ENCODE results near the gene STAMBP.
"Not testable (repeated sequence)": the region's sequence is repeated elsewhere in the genome, so short reads cannot be mapped to it uniquely, and the experiment has no call there.

STAMBP gene

DNA sequence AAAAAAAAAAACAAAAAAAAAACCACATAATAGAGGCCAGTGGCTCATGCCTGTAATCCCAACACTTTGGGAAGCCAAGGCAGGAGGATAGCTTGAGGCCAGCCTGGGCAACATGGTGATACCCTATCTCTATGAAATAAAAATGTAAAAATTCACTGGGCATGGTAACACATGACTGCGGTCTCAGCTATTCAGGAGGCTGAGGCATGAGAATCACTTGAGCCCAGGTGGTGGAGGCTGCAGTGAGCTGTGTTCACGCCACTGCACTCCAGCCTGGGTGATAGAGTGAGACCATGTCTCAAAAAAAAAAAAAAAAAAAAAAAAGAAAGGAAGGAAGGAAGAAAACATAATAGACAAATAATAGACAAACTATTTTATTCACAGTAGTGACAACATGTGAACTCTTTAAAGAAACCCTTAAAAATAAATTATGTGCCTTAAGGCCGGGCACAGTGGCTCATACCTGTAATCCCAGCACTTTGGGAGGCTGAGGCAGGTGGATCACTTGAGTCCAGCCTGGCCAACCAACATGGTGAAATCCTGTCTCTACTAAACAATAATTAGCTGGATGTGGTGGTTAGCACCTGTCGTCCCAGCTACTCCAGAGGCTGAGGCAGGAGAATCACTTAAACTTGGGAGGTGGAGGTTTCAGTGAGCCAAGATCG is 75.3 kb downstream of the STAMBP start:
- in situ Hi-C loops (cut with MboI; ENCODE audit: low sequenced_read_pairs), result not testable (repeated sequence)

DNA sequence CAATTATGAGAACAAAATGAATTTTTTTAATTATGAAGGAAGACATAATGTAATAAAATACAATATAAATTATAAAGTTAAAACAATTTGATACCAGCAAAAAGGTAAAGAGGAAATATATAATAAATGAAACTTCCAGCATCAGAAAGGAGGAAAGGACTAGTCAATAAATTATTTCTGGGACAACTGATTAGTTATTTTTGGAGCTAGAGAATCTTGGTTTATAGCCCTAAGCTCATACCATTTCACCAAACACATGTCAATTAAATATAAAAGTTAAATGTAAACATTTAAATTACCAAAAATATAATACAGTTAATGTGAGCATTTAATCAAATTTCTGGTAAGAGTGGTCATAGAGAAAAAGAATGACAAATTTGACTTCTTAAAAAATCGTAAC is 76.2 kb downstream of the STAMBP start:
- in situ Hi-C loops (cut with MboI; ENCODE audit: low sequenced_read_pairs), result no loop called here

DNA sequence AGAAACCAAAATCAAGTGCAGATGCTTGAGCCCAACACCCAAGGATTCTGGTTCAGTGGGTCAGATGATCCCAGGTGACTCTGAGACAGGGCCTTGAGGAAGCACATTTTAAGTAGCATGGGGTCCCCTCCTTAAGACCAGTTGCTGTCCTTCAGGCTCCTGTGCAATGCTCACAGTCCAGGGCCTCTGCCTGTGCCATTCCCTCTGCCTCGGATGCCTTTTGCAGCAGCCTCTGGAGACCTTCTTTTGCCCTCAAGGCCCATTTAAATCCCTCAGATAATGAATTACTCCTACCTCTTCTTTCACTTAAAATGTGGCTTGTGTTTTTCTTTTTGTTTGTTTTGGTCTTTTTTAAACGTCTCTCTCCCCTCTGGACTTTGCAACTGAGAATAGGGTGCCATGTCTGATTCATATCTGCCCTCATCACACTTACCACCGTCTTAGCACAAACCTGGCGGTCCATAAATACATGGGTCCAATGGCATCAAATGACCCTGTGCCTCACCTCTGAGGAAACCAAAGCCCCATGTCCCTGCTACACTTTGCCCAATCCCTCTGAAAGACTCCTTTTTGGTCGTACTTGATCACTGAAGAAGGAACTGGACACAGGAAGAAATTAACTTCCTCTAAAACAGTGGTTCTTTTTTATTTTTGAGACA is 78.2 kb downstream of the STAMBP start:
- in situ Hi-C loops (cut with MboI; ENCODE audit: low sequenced_read_pairs), result no loop called here

DNA sequence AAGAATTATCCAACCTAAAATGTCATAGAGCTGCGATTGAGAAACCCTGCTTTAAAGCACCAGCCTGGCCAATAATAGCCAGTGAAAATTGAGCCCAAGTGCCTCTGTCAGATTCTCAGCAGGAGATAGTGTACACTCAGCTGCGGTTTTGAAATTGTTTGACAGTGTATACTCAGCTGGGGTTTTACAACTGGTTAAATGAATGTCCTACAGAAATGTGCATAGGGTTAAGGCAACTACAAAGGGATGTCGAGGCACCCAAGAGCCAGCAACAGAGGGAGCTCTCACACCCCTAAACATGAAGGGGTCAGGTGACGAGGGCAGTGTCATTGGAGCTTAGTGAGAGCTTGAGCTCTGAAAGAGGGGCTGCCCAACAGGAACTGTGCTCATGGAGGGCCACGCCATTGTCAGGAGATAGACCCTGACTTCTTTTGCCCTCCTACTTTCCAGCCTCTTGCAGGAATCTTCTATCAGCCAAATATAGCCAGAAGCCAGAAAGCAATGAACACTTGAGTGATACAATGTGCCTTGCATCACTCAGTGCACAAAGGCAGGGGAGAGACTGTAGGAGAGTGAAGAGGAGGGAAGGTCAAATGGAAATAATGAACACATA is 79.2 kb downstream of the STAMBP start:
- in situ Hi-C loops (cut with MboI; ENCODE audit: low sequenced_read_pairs), result no loop called here

DNA sequence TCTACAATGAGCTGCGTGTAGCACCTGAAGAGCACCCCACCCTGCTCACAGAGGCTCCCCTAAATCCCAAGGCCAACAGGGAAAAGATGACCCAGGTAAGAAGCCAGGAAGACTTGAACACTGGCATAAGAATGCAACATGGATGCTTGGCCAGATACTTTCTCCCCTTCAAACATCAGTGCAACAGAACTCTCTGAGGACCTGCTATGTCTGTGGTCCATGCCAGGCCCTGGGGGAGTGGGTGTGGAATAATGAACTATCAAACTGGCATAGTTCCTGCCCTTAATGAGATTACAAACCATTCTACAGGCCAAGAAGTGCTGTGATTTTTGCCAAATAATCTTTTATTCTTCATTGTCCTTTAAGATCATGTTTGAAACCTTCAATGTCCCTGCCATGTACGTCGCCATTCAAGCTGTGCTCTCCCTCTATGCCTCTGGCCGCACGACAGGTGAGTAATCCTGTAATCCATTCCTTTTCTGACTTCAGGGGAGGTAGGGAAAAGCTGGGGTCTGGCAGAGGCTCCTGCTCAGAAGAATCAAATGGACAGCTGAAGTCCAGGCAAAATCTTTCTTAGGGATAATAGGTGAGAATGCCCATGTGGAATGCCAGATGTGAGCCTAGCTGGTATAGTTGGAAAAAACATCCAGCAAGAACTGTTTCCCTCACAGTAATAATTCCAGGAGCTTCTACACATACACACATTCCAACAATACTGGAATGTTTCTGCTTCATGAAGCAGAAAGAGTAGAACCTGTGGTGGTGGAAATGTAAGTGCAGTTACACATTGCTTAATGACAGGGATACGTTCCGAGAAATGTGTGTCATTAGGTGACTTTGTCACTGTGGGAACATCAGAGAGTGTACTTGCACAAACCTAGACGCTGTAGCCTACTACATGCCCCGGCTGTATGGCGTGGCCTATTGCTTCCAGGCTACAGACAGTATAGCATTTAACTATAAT is 80.2 kb downstream of the STAMBP start:
- in situ Hi-C loops (cut with MboI; ENCODE audit: low sequenced_read_pairs), result no loop called here

DNA sequence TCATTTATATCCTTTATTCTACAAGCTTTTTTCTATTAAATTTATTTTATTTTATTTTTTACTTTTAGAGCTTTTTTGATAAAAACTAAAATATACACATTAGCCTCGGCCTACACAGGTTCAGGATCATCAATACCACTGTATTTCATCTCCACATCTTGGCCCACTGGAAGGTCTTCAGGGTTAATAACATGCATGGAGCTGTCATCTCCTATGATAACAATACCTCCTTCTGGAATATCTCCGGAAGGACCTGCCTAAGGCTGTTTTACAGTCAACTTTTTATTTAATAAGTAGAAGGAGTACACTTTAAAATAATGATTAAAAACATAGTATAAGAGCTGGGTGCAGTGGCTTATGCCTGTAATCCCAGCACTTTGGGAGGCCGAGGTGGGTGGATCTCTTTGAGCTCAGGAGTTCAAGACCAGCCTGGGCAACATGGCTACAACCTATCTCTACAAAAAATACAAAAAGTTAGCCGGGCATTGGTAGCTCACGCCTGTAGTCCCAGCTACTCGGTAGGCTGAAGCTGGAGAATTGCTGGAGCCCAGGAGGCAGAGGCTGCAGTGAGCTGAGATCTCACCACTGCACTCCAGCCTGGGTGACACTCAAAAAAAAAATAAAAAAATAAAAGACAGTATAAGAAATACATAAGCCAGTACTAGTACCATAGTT is 82.2 kb downstream of the STAMBP start:
- in situ Hi-C loops (cut with MboI; ENCODE audit: low sequenced_read_pairs), result no loop called here

DNA sequence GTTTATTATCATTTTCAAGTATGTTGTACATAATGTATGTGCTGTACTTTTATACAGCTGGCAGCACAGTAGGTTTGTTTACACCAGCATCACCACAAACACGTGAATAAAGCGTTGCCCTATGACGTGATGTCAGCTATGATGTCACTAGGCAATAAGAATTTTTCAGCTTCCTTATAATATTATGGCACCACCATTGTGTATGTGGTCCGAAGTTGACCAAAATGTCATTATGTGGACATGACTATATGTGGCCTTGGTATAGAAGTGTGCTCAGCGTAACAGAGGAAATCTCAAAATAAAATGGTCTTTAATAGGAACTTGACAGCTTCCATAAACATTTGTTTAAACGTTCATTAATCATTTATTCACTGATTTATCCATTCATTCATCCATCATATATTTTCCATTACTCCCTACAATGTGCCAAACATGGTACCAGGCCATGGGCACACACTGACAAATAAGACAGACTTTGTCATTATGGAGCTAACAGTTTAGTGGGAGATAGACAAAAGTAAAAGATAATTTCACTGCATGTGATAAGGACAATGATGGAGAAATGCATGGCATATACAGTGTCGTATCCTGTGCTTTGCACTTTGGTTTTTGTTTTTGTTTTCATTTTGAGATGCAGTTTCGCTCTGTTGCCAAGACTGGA is 82.9 kb downstream of the STAMBP start:
- in situ Hi-C loops (cut with MboI; ENCODE audit: low sequenced_read_pairs), result no loop called here

DNA sequence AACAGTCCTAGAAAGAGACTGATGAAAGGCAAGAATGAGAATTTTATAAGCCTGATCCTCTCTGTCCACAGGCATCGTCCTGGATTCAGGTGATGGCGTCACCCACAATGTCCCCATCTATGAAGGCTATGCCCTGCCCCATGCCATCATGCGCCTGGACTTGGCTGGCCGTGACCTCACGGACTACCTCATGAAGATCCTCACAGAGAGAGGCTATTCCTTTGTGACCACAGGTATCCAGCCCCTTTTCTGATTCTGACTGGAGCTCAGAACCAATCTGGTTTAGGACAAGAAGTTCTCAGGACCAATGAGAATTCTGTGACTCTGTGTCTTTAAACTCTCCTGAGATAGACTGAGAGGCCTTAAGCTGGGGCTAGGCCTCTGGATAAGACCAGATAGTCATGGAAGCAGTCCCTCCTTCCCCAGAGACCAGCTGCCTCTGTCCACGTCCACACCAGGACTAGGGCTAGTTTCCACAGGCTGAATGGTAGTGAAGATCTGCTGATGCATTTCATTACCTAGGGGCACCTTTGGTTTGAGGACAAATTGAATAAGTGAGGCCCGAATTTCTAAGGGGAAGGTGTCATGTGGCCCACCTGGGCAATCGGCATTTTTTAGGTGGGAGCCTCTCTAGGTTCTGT is 84.8 kb downstream of the STAMBP start:
- in situ Hi-C loops (cut with MboI; ENCODE audit: low sequenced_read_pairs), result no loop called here

DNA sequence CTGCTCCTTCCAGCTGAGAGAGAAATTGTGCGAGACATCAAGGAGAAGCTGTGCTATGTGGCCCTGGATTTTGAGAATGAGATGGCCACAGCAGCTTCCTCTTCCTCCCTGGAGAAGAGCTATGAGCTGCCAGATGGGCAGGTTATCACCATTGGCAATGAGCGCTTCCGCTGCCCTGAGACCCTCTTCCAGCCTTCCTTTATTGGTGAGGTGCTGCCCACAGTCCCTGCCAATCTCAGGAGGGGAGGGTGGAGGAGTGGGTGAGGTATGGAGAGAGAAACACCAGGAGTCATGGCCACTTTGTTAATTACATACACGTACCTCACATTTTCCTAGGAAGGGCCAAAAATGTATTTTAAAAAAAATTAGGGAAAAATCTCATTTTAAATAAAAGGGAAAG is 85.9 kb downstream of the STAMBP start:
- in situ Hi-C loops (cut with MboI; ENCODE audit: low sequenced_read_pairs), result no loop called here

DNA sequence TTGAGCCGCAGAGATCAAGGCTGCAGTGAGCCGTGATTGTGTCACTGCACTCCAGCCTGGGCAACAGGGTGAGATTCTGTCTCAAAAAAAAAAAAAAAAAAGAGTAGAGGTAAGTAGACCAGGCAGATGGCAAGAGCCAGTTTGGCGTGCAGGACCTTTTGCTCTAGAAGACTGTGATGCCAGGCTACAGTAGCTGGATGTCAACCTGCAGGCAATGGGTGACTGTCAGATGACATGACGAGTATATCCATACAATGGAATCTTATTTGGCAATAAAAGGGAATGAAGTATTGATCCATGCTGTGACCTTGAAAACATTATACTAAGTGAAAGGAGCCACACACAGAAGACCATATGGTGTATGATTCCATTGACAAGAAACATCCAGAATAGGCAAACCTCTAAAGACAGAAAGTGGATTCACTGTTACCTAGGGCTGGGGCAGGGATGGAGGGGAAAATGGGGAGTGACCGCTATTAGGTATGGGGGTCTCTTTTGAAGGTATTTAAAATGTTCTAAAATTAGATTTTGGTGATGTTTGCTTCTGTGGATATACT is 86.8 kb downstream of the STAMBP start:
- in situ Hi-C loops (cut with MboI; ENCODE audit: low sequenced_read_pairs), result no loop called here

DNA sequence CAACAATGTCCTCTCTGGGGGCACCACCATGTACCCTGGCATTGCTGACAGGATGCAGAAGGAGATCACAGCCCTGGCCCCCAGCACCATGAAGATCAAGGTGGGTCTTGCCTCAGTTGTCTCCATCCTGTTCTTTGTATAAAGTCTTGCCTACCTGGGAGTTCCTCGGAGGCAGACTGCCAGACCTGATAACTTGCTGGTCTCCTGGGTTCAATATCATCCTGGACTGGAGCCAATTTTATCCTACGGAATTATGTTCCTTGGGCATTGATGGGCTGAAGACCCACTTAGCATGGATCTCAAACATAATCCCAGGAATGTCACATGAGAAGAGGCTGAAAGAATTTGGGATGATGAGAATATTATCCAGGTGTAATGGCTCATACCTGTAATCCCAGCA is 87.9 kb downstream of the STAMBP start:
- in situ Hi-C loops (cut with MboI; ENCODE audit: low sequenced_read_pairs), result no loop called here

DNA sequence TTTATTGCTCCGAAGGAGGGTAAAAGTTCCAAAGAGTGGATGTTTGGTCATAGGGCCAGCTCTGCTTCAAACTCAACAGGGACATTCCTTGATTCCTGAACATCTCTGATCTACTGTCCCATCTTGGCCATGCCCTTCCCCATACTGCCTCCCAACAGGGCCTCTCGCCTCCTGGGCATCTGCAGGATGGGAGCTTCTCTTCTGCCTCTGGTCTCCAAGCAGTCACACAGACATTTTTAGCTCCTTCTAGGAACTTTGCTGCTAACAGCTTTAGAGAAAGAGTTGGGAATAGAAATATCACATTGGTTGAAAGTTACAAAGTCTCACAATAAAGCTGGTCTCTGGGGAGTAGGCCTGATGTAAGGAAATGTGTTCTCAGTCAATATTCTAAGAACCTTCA is 88.5 kb downstream of the STAMBP start:
- in situ Hi-C loops (cut with MboI; ENCODE audit: low sequenced_read_pairs), result no loop called here

DNA sequence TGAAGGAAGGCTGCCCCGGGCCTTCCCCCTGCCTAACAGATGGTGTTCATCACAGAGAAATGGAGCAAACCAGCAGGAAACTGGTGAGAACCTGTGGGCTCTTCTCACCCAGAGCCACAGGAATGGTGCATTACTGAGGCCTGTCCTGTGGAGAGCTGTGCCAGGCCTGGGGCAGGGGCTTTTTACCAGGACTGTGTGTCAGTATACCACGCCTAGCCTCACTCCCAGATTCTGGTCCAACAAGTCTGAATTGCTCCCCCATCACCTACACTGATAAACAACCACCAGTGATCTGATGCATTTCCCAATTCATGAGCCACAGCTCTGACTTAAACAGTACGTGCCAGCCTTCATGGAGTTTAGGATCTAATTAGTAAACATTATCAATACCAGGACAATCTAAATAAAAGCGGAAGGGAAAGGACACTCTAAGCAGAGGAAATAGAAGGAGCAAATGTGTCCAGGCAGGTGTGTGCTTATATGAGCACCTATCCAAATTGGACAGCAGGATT is 89.0 kb downstream of the STAMBP start:
- in situ Hi-C loops (cut with MboI; ENCODE audit: low sequenced_read_pairs), result no loop called here

DNA sequence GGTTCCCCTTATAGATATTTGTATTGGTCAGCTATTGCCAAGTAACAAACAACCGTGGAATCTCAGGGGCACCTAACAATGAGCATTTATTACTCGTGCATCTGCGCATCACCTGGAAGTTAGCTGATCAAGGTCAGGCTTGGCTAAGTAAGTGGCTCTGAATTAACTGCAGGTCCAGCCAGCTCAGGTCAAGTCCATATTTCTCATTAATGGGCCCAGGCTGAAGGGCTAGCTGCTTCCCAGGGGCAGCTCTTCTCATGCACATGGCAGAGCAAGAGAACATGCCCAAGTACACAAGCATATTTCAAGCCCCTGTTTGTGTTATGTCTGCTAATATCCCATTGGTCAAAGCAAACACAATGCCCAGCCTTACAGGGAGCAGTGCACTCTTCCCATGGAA is 90.1 kb downstream of the STAMBP start:
- in situ Hi-C loops (cut with MboI; ENCODE audit: low sequenced_read_pairs), result no loop called here

DNA sequence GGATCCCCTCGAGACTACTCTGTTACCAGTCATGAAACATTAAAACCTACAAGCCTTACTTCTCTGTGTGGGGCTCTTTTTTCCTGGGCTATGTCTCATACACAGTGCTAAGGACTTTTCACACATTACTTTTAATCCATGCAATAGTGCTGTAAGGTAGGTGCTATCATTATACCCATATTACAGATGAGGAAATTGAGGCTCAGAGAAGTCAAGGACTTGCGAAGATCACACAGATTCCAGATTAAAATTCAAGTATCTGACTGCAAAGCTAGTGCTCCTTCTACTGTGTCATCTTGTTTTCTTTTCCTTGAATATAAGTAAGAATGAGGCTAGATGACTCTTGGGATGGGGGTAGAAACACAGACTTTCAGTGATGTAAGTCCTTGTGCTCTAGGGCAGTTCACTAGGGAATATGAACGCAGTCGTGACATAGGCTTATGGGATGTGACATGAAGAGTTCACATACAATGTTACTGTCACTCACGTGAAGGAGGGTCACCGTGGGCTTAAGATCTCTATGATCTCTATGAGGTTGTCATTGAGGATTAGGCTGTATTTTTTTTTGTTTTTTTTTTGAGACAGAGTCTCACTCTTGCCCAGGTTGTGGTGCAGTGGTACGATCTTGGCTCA is 91.0 kb downstream of the STAMBP start:
- in situ Hi-C loops (cut with MboI; ENCODE audit: low sequenced_read_pairs), result no loop called here

DNA sequence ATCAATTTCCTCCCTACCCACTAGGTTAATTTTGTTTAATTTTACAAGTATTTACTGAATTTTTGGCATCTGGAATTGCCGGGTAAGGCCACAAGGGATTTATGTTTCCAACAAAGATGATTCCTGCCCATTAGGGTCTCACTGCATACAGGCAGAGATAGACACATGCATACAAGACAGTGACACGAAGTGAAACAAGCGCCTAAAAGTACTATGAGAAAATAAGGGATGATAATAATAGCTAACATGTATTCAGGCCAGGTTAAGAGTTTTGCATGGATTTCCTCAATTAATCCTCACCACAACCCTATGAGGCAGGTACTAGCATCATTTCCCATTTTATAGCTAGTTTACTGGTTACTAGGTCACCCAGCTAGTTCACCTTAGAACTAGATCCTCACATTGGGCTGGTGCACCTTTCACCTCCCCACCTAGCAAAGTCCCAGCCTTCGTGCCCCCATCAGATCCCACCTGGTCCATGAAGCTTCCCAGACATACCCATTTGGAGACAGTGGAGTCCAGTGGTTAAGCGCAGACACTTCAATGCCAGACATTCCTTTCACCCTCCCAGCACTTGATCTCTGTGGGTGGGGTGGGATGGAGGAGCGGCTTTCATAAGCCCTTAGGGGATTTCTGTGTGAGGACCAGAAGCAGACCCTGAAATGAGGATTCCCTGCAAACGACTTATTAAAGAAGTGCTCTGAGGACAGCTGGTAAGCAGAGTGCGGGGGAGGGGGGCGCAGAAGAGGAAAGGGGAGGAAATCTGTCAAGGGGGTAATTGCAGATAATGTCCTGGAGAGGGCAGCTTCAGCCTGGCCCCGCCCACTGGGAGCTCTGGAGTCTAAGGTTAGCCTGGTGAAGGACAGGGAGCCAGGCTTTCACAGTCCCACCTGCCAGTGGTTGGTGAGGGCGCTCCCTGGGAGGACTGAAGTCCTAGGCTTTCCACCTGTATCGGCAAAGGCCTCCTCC is 92.1 kb downstream of the STAMBP start:
- in situ Hi-C loops (cut with MboI; ENCODE audit: low sequenced_read_pairs), result no loop called here

DNA sequence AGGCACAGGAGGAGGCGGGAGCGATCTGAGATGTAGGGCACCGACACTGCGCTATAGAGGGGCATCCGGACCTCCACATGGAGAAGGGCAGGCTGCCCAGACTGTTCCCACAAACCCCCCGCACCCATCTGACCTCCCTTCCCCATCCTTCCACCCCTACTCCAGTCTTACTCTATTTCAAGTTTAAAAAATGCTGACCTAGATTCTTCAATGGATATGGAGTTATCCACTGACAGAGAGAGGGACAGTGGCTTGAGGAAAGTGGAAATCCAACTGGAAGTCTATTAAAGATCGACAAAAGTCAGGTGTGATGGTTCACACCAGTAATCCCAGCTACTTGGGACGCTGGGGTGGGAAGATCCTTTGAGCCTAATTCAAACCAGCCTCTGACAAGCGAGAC is 92.8 kb downstream of the STAMBP start:
- in situ Hi-C loops (cut with MboI; ENCODE audit: low sequenced_read_pairs), result no loop called here

DNA sequence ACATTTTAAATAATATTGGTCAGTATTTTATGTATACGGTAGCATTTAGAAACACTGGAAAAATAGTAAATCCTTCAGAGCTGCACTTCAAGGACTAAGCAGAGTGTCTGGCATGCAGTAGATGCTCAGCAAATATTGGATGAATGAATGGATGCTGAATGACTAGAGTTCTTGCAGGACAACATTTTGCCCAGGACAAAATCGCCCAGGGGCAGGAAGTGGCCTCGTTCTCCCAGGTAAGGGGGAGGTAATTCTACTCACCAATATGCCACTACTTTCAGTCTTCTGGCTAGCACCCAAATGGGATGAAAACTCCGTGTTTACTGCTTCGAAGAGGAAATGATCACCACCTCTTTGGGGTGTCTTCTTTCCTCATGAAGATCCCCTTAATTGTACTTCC is 93.9 kb downstream of the STAMBP start:
- in situ Hi-C loops (cut with MboI; ENCODE audit: low sequenced_read_pairs), result no loop called here

Measured in HL-60/S4 treated with retinoic acid at 250 ng/mL for 4 days and 3 days (cell line).